Panc1 (cell line): ENCODE data around the gene FRG2B.
"Not testable (repeated sequence)": the region's sequence is repeated elsewhere in the genome, so short reads cannot be mapped to it uniquely, and the experiment has no call there.

Experiments
- TF ChIP-seq, protein P1 (sequence below): fragments of 450-650 bp; IDR thresholded peaks from 2 replicates; pipeline ENCODE4 v1.5.1; 2017; ENCODE audit warnings: mild to moderate bottlenecking
- TF ChIP-seq, protein P2 (sequence below), 2 experiments: IDR thresholded peaks; 2 replicates each; pipeline ENCODE4 v1.6.1; 2011 to 2012; ENCODE audit warnings: low read depth in 2 of 2, control low read depth in 1 of 2, low read length in 1 of 2, mild to moderate bottlenecking in 1 of 2, moderate library complexity in 1 of 2; ENCODE audit not compliant: insufficient read depth in 1 of 2

DNA sequence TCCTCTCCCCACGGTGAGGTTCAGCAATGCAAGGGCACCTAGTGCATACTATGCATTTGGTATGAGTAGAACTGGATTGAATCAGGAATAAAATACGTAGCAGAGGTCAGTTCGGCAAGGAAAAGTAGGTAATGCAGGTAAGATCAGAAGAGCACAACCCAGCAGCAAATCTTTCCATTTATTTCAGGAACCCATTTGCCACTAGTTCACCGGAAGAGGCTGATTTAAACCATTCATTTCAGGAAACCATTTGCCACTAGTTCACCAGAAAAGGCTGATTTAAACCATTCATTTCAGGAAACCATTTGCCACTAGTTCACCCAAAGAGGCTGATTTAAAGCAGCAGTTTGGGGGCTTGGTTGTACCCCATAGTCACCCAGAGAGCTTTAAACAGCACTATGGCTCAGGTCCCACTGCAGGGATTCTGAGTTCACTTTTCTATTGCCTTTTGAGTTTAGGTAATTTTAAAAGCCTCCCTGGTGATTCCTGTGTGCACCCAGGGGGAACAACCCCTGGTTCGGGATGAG lies 4.2 kb upstream of the FRG2B start:
- TF ChIP-seq, protein P1, sequence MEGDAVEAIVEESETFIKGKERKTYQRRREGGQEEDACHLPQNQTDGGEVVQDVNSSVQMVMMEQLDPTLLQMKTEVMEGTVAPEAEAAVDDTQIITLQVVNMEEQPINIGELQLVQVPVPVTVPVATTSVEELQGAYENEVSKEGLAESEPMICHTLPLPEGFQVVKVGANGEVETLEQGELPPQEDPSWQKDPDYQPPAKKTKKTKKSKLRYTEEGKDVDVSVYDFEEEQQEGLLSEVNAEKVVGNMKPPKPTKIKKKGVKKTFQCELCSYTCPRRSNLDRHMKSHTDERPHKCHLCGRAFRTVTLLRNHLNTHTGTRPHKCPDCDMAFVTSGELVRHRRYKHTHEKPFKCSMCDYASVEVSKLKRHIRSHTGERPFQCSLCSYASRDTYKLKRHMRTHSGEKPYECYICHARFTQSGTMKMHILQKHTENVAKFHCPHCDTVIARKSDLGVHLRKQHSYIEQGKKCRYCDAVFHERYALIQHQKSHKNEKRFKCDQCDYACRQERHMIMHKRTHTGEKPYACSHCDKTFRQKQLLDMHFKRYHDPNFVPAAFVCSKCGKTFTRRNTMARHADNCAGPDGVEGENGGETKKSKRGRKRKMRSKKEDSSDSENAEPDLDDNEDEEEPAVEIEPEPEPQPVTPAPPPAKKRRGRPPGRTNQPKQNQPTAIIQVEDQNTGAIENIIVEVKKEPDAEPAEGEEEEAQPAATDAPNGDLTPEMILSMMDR = not testable (repeated sequence)
- TF ChIP-seq, protein P2, sequence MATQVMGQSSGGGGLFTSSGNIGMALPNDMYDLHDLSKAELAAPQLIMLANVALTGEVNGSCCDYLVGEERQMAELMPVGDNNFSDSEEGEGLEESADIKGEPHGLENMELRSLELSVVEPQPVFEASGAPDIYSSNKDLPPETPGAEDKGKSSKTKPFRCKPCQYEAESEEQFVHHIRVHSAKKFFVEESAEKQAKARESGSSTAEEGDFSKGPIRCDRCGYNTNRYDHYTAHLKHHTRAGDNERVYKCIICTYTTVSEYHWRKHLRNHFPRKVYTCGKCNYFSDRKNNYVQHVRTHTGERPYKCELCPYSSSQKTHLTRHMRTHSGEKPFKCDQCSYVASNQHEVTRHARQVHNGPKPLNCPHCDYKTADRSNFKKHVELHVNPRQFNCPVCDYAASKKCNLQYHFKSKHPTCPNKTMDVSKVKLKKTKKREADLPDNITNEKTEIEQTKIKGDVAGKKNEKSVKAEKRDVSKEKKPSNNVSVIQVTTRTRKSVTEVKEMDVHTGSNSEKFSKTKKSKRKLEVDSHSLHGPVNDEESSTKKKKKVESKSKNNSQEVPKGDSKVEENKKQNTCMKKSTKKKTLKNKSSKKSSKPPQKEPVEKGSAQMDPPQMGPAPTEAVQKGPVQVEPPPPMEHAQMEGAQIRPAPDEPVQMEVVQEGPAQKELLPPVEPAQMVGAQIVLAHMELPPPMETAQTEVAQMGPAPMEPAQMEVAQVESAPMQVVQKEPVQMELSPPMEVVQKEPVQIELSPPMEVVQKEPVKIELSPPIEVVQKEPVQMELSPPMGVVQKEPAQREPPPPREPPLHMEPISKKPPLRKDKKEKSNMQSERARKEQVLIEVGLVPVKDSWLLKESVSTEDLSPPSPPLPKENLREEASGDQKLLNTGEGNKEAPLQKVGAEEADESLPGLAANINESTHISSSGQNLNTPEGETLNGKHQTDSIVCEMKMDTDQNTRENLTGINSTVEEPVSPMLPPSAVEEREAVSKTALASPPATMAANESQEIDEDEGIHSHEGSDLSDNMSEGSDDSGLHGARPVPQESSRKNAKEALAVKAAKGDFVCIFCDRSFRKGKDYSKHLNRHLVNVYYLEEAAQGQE (IDR thresholded peaks at IDR 0.05; ENCODE audit: insufficient read depth in 1 of 2, low read depth in 2 of 2, low read length in 1 of 2) = not testable (repeated sequence)
